Activated T-cell treated with anti-CD3 and anti-CD28 coated beads, Interleukin-2, amount 50 U/mL, for 24 hours (primary cell): ENCODE results near the gene TMEM202.
"Not testable (repeated sequence)": the region's sequence is repeated elsewhere in the genome, so short reads cannot be mapped to it uniquely, and the experiment has no call there.

Experiments used
- DNase-seq: peaks from one replicate; pipeline ENCODE4 v3.0.0-alpha.2; 2020
- H3K27ac Mint-ChIP-seq: 2 replicates; pipeline ENCODE4 v1.8.0; 2020; ENCODE audit warnings: mild to moderate bottlenecking, mixed read lengths
- H3K27me3 Mint-ChIP-seq: 2 replicates; pipeline ENCODE4 v1.8.0; 2020; ENCODE audit warnings: mixed read lengths
- H3K36me3 Mint-ChIP-seq: 2 replicates; pipeline ENCODE4 v1.8.0; 2020; ENCODE audit warnings: low read depth, mixed read lengths
- H3K4me1 Mint-ChIP-seq: 2 replicates; pipeline ENCODE4 v1.8.0; 2020; ENCODE audit warnings: low read depth, mixed read lengths
- H3K4me3 Mint-ChIP-seq: 2 replicates; pipeline ENCODE4 v1.8.0; 2020; ENCODE audit warnings: mild to moderate bottlenecking, moderate library complexity, mixed read lengths
- H3K9me3 Mint-ChIP-seq: 2 replicates; pipeline ENCODE4 v1.8.0; 2020; ENCODE audit warnings: mixed read lengths

Gene TMEM202

DNA sequence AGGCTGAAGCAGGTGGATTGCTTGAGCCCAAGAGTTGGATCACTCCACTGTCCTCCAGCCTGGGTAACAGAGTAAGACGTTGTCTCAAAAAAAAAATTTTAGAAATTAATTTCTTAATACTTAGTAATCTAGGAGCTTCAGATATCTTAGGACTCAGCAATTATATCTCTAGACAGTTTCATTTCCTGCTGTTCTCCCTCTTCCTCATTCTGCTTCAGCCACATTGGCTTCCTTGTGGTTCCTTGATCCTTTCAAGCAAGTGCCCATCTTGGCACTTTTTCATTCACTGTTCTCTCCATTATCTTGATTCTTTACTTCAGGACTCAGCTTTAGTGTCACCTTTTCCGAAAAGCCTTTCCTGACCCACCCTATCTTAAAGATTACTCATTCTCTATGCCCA is 22.5 kb downstream of the TMEM202 start:
- no peaks in the 10 kb centered on the region for H3K27me3 Mint-ChIP-seq
- H3K4me3 Mint-ChIP-seq, result no peak overlapping the region
- H3K4me1 Mint-ChIP-seq, result no peaks in the 10 kb centered on the region
- no peak overlapping the region for H3K27ac Mint-ChIP-seq
- no peaks in the 10 kb centered on the region for H3K36me3 Mint-ChIP-seq
- peaks cover 8% of the 10 kb centered on the region for H3K9me3 Mint-ChIP-seq
- DNase-seq, result no peak

DNA sequence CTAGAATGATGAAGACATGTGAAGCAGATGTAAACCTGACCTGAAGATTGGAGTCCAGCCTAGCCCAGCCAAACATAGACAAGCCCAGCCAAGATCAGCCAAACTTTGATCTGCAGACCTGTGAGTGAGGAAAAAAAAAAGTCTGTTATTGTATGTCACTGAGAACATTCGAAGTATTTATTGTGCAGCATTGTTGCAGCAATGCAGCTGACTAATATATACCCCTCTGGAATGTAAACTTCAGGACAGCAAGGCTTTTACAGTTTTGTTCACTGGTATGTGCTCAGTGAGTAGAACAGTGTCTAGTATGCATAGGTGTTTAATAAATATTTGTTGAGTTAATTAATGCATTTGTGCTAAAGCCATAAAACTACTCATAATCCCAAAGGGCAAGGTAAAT is 23.4 kb downstream of the TMEM202 start:
- H3K27me3 Mint-ChIP-seq, result no peaks in the 10 kb centered on the region
- H3K9me3 Mint-ChIP-seq, result peaks cover 9% of the 10 kb centered on the region
- H3K4me1 Mint-ChIP-seq, result no peaks in the 10 kb centered on the region
- H3K27ac Mint-ChIP-seq, result no peak overlapping the region
- no peak overlapping the region for H3K4me3 Mint-ChIP-seq
- H3K36me3 Mint-ChIP-seq, result no peaks in the 10 kb centered on the region
- DNase-seq, result no peak

DNA sequence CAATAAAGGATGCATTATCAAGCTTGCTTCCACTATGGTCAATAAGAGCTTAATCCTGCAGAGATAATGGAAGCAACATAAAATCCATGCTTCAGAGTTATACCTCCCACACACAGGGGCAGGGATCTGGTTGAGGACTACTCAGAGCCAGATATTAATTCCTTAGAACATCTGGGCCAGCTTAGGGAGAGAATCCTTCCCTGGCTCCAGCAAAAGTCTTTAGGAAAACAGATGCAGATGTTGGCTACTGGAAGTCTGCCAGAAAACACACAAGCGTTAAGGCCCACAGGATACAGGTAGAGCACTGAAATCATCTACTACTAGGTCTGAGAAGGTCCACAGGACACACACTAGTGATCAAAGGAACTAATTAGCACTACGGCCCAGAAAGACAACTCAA is 25.2 kb downstream of the TMEM202 start:
- Mint-ChIP-seq H3K4me3 (no peak overlapping the region), H3K9me3 (peaks cover 18% of the 10 kb centered on the region), H3K36me3 (no peaks in the 10 kb centered on the region), H3K27me3 (no peaks in the 10 kb centered on the region), H3K4me1 (no peaks in the 10 kb centered on the region), H3K27ac (no peak overlapping the region)
- no peak for DNase-seq

DNA sequence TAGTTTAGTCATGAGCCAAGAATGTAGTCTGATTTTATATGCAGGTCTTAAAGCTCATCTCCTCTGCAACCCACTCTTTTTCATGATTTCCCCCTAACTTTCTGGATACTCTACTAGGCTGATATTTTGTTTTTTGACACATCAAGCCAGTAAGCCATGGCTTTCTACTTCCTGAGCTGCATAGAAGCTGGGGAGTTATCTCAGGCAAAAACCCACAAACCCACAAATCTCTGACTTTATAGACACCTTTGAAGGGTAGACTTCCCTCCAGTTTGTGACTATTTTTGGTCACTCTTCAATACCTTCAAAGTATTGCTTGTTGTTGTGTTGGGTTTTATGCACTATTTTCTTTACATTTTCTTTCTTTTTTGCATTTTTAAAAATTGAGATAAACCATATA is 28.6 kb downstream of the TMEM202 start:
- peaks cover 2% of the 10 kb centered on the region for H3K27me3 Mint-ChIP-seq
- DNase-seq, result no peak
- no peak overlapping the region for H3K4me3 Mint-ChIP-seq
- H3K36me3 Mint-ChIP-seq, result no peaks in the 10 kb centered on the region
- peaks cover 18% of the 10 kb centered on the region for H3K9me3 Mint-ChIP-seq
- H3K4me1 Mint-ChIP-seq, result no peaks in the 10 kb centered on the region
- H3K27ac Mint-ChIP-seq, result no peak overlapping the region

DNA sequence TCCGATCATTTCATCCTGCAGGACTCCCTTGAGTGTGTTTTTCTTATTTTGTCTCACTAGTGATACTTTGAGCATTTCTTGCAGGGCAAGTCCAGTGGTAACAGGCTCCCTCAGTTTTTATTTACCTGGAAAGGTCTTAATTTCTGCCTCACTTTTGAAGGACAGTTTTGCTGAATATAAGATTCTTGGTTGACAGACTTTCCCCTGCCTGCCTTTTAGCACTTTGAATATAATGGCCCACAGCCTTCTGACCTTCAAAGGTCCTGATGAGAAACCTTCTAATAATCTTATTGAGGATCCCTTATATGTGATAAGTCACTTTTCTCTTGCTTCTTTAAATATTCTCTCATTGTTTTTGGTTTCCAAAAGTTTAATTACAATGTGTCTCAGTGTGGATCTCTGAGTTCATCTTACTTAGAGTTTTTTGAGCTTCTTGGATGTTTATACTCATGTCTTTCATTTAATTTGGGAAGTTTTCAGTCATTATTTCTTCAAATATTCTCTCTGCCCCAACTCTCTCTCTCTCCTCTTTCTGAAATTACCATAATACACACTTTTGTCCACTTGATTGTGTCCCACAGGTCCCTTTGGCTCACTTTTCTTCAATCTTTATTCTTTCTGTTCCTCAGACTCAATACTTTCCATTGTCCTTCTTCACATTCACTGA is 39.7 kb downstream of the TMEM202 start:
- Mint-ChIP-seq H3K4me1 (no peaks in the 10 kb centered on the region), H3K27ac (no peak overlapping the region), H3K27me3 (peaks cover 33% of the 10 kb centered on the region), H3K36me3 (peaks cover 4% of the 10 kb centered on the region), H3K4me3 (no peak overlapping the region), H3K9me3 (peaks cover 13% of the 10 kb centered on the region)
- no peak for DNase-seq

DNA sequence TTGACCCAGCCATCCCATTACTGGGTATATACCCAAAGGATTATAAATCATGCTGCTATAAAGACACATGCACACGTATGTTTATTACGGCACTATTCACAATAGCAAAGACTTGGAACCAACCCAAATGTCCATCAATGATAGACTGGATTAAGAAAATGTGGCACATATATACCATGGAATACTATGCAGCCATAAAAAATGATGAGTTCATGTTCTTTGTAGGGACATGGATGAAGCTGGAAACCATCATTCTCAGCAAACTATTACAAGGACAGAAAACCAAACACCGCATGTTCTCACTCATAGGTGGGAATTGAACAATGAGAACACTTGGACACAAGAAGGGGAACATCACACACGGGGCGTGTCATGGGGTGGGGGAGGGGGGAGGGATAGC is 44.7 kb downstream of the TMEM202 start:
- H3K4me1 Mint-ChIP-seq, H3K27ac Mint-ChIP-seq, H3K4me3 Mint-ChIP-seq, H3K9me3 Mint-ChIP-seq, DNase-seq, H3K36me3 Mint-ChIP-seq: not testable (repeated sequence)
- H3K27me3 Mint-ChIP-seq, result peaks cover 16% of the 10 kb centered on the region

DNA sequence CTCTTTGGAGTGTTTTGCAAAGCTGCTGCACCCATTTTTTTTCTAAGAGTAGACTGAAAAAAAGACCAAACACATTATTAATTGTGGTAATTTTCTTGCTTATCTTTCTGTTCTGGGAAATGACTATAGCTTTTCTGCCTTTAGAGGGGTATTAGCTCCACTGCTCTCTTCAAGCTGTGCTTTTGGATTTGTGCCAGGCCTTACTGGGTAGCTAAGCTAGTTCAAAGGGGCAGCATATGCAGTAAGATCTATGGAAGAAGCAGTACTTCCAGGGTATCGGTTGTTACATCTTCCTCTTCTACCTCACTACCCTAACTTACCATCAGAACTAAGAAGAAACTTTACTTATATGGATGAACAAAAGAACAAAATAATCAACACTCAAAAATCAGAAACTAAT is 47.3 kb downstream of the TMEM202 start:
- Mint-ChIP-seq H3K4me3 (no peak overlapping the region), H3K36me3 (no peaks in the 10 kb centered on the region), H3K27me3 (peaks cover 13% of the 10 kb centered on the region), H3K9me3 (no peaks in the 10 kb centered on the region), H3K4me1 (no peaks in the 10 kb centered on the region), H3K27ac (no peak overlapping the region)
- no peak for DNase-seq

DNA sequence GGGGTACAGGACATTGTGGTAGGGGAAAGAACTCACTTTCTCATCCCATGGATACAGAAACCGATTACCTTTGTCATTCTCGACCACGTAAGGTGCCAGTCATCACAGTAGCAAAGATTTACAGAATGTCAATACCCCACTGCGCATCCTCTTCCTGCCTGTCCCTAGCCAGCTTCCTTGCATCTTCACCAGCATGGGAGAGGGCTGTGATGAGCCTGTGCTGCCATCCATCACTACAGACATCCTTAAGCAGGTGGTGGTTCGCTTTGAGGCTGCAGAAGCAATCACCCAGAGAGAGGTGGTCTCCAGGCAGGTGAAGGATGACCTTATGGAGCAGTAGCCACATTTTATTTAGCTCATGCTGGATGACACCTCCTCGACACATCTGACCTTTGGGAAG is 52.7 kb downstream of the TMEM202 start:
- H3K27ac Mint-ChIP-seq, result no peak overlapping the region
- no peaks in the 10 kb centered on the region for H3K9me3 Mint-ChIP-seq
- no peaks in the 10 kb centered on the region for H3K4me1 Mint-ChIP-seq
- no peak for DNase-seq
- H3K36me3 Mint-ChIP-seq, result no peaks in the 10 kb centered on the region
- H3K4me3 Mint-ChIP-seq, result no peak overlapping the region
- no peaks in the 10 kb centered on the region for H3K27me3 Mint-ChIP-seq

DNA sequence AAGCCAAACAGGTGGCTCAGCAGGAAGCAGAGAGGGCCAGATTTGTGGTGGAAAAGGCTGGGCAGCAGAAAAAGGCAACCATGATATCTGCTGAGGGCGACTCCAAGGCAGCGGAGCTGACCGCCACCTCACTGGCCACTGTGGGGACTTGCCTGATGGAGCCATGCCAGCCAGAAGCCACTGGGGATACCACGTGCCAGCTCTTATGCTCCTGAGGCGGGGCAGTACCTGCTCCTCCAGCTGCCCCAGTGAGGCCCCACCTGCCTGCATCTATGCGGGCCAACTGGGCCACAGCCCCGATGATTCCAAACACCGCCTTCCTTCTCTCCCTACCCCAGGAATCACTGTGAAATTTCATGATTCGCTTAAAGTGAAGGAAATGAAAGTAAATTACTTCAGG is 53.1 kb downstream of the TMEM202 start:
- Mint-ChIP-seq H3K27ac (no peak overlapping the region), H3K4me1 (no peaks in the 10 kb centered on the region), H3K36me3 (no peaks in the 10 kb centered on the region), H3K4me3 (no peak overlapping the region), H3K27me3 (no peaks in the 10 kb centered on the region), H3K9me3 (no peaks in the 10 kb centered on the region)
- DNase-seq, result no peak

DNA sequence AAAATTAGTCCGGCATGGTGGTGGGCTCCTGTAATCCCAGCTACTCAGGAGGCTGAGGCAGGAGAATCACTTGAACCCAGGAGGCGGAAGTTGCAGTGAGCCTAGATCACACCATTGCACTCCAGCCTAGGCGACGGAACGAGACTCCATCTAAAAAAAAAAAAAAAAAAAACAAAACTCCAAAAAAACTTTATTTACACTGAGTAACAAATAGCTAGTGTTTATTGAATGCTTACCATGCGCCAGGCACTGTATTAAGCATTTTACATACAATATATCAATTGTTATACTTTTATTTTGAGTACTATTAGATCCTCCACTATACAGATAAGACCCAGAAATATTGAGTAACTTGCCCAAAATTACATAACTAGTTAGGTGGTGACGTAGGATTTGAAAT is 58.6 kb downstream of the TMEM202 start:
- DNase-seq, result no peak
- Mint-ChIP-seq H3K4me3 (no peak overlapping the region), H3K9me3 (no peaks in the 10 kb centered on the region), H3K27me3 (no peaks in the 10 kb centered on the region), H3K27ac (no peak overlapping the region), H3K4me1 (peaks cover 4% of the 10 kb centered on the region), H3K36me3 (no peaks in the 10 kb centered on the region)
